HepG2 (cell line): Measurements from ENCODE around the gene DUXA. TPM values are rescaled to one million over a fixed set of nuclear protein-coding genes. Genes with fewer than 3 reads are reported as not detected.

Source experiments
- CBX1 ChIP-seq: IDR thresholded peaks from one replicate; pipeline ENCODE4 v1.6.1; 2016; ENCODE audit warnings: antibody characterized with exemption, low read depth
- DPF2 ChIP-seq: sonication (generic); formaldehyde crosslinking; IDR thresholded peaks from 2 replicates; pipeline ENCODE4 v1.4.0; 2020; ENCODE audit warnings: mild to moderate bottlenecking, low read depth, missing genetic modification reagents, borderline replicate concordance
- HNF1B ChIP-seq: sonication (generic); formaldehyde crosslinking; IDR thresholded peaks from 2 replicates; pipeline ENCODE4 v1.5.1; 2020; ENCODE audit warnings: mild to moderate bottlenecking, moderate library complexity, missing genetic modification reagents
- IKZF5 ChIP-seq: IDR thresholded peaks from 2 replicates; pipeline ENCODE4 v1.6.1; 2018; ENCODE audit warnings: missing genetic modification reagents, mild to moderate bottlenecking, missing compliant biosample characterization
- ISX ChIP-seq: sonication (generic); formaldehyde crosslinking; conservative IDR thresholded peaks from 2 replicates; pipeline ENCODE4 v1.5.0; 2020; ENCODE audit warnings: missing genetic modification reagents
- MTF1 ChIP-seq: sonication (generic); formaldehyde crosslinking; IDR thresholded peaks from 2 replicates; pipeline ENCODE4 v1.5.0; 2020; ENCODE audit warnings: missing genetic modification reagents
- NR0B2 ChIP-seq: sonication (generic); formaldehyde crosslinking; IDR thresholded peaks from 2 replicates; pipeline ENCODE4 v1.4.0; 2020; ENCODE audit warnings: mild to moderate bottlenecking, missing genetic modification reagents
- PCBP2 ChIP-seq: fragments of 200-400 bp; formaldehyde crosslinking; optimal IDR thresholded peaks from 2 replicates; pipeline ENCODE3; 2018; ENCODE audit warnings: low read length, low read depth; ENCODE audit not compliant: poor library complexity, severe bottlenecking
- PITX1 ChIP-seq: sonication (generic); formaldehyde crosslinking; IDR thresholded peaks from 2 replicates; pipeline ENCODE4 v1.5.1; 2020; ENCODE audit warnings: mild to moderate bottlenecking, missing genetic modification reagents
- SKIL ChIP-seq: sonication (generic); formaldehyde crosslinking; IDR thresholded peaks from 2 replicates; pipeline ENCODE4 v1.8.0; 2022; ENCODE audit warnings: missing genetic modification reagents, mild to moderate bottlenecking, moderate library complexity, borderline replicate concordance
- SNAPC2 ChIP-seq: sonication (generic); formaldehyde crosslinking; IDR thresholded peaks from 2 replicates; pipeline ENCODE4 v1.8.1; 2022; ENCODE audit warnings: mild to moderate bottlenecking, missing genetic modification reagents
- TCF7 ChIP-seq: sonication (generic); IDR thresholded peaks from 2 replicates; pipeline ENCODE4 v1.6.1; 2016; ENCODE audit warnings: antibody characterized with exemption, low read depth
- ZBTB39 ChIP-seq: sonication (generic); formaldehyde crosslinking; IDR thresholded peaks from 2 replicates; pipeline ENCODE4 v1.5.0; 2020; ENCODE audit warnings: missing genetic modification reagents
- ZNF230 ChIP-seq: sonication (generic); formaldehyde crosslinking; IDR thresholded peaks from 2 replicates; pipeline ENCODE4 v1.4.0; 2020; ENCODE audit warnings: mild to moderate bottlenecking, missing genetic modification reagents
- ZNF44 ChIP-seq: sonication (generic); formaldehyde crosslinking; IDR thresholded peaks from 2 replicates; pipeline ENCODE4 v1.5.1; 2020; ENCODE audit warnings: mild to moderate bottlenecking, missing genetic modification reagents
- ZNF580 ChIP-seq: IDR thresholded peaks from 2 replicates; pipeline ENCODE4 v1.6.1; 2016; ENCODE audit warnings: low read depth, borderline replicate concordance
- polyA plus RNA-seq, 8 experiments: library from polyadenylated mRNA; depleted of rRNA in 3 of 8; stranded (reverse) in 7 of 8; unstranded in 1 of 8; fragments of >200 nt; fragmentation: Illumina TruSeq in 4 of 8; extraction: Trizol in 4 of 8; gene quantifications; 2 replicates each; pipeline versions ENCODE4 v1.2.1 to v1.2.3, GENCODE V29; 2011 to 2016; ENCODE audit warnings: low read depth in 4 of 8, missing spikeins in 1 of 8, mixed read lengths in 1 of 8; ENCODE audit not compliant: insufficient read depth in 1 of 8
- total RNA-seq, 5 experiments: library from RNA; depleted of rRNA; stranded (reverse); fragments of >200 nt; fragmentation: Illumina TruSeq; extraction: Trizol; gene quantifications; 2 replicates each; pipeline ENCODE4 v1.2.3, GENCODE V29; 2016; ENCODE audit warnings: low read depth in 1 of 5

The DUXA gene
- total and polyA plus RNA-seq, 2 of the 13 experiments (the other 11 are each of a cell fraction or from before 2014, with no cell fraction given) = not detected

- TF ChIP-seq ZBTB39 (CRISPR knock-in tag) (no peak; the same call in 1 of the 2 replicates), SKIL (CRISPR knock-in tag) (no peak), DPF2 (no peak), TCF7 (no peak), MTF1 (CRISPR knock-in tag) (no peak), ZNF230 (peak; percentile 74; the same call in 1 of the 2 replicates), PITX1 (CRISPR knock-in tag) (no peak), ZNF44 (CRISPR knock-in tag) (no peak), ZNF580 (CRISPR knock-in tag) (peak; percentile 48; the same call in 1 of the 2 replicates), PCBP2 (no peak), SNAPC2 (CRISPR knock-in tag) (0 out of 2 replicates have a peak, but pooled peaks have one; percentile 71), ISX (0 out of 2 replicates have a peak, but pooled peaks have one; percentile 43), HNF1B (peak; percentile 79; the same call in 1 of the 2 replicates), IKZF5 (CRISPR knock-in tag) (0 out of 2 replicates have a peak, but pooled peaks have one; percentile 49), CBX1 (peak; percentile 57), NR0B2 (CRISPR knock-in tag) (no peak)
These were observed 24.1 kb upstream of the DUXA start, which contains the start of gene ZNF264 (continued) for GRCh38 chr19:57191141-57192076.
